A549 treated with dexamethasone at 1 μM for 4 hours (cell line): ENCODE results near the gene PRKCA. TPM values are rescaled to one million over a fixed set of nuclear protein-coding genes. Genes with fewer than 3 reads are reported as not detected.

ENCODE experiments used
- total RNA-seq: library from RNA; stranded (reverse); fragments of 200-300 nt; extraction: Qiagen RNA extraction; gene quantifications from 5 replicates; pipeline ENCODE4 v1.2.3, GENCODE V29; 2022

The PRKCA gene
- 34.6 to 55.9 TPM (median 54.4 TPM) in 5 replicates for total RNA-seq

DNA sequence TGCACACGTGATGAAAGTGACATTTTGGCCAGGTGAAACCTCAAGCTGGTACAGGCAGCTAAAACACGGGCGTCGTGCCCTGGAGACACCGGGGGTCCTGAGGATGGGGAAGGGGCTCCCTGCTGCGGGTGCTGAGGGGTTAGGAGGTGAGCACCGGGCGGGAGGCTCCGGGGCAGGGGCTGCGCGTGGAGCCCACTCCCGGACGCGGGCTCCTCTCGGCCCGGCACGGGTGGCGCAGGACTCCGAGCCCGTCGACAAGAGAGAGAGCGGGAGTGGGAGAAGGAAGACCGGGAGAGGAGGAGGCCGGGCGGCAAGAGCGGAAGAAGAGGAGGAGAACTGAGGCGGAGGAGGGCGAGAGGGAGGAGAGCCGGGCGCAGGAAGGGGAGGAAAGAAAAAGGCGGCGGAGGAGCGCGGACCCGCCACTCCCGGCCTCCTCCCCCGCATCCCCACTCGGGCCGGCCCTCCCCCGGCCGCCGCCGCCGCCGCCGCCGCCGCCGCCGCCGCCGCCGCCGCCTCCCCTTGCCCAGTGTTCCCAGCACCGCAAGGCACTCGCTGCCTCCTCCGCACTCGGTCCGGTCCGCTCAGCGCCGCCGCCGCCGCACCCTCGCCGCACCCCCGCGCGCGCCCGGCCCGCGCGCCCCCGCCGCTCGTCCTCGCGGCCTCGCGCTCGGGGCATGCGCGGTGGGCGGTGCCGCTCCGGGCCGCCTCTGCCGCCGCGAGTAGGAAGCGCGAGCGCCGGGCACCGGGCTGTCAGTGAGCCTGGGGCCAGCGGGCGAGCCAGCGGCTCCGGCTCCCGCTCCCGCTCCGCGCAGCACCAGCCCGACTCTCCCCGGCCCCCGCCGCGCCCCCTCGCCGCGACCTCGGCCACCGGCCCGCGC, at the start of gene PRKCA:
Gene PRKCA, plus strand, starts transcription at position 750 of the 878 bp plus-strand sequence.

DNA sequence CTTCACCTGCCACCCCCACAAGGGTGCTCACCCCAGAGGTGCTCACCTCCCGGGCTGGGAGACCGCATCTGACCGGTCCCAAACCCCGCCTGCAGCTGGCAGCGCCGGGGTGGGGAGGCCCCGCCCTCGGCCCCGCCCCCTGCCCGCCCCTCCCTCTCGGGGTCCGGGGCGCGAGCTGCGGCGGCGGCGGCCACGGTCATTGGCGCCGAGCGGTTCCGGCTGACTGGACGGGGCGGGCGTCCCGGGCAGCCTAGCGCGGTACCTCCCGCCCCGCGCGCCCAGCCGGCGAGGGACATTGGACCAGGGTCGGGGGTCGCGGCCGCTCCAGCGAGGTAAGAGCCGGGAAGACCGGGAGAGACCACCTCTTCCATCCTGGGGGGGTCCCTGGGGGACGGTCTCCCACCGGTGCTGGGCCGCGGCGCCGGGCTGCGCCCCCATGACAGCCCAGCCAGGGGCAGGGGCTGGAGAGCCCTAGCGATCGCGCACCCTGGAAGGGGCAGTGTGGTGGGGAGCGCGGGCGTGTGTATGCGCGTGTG, 532.6 kb downstream of the PRKCA start, which contains the start of gene CACNG5:
Gene CACNG5, plus strand, starts transcription at position 199 of the 536 bp plus-strand sequence. CDS start 42,216 bp downstream, outside the sequence.

Other genes starting within 250 kb of the PRKCA start
- 5.8 to 9.1 TPM (median 8.1 TPM) in 5 replicates for gene CEP112, start 110.5 kb upstream of the PRKCA start, total RNA-seq
- 3.9 to 6.7 TPM (median 5.0 TPM) in 5 replicates for gene APOH, start 73.2 kb upstream of the PRKCA start, total RNA-seq